GOT3 (cell line): ENCODE measurements around the gene ZNF804B.

Source experiments
- DNase-seq: peaks from one replicate; lab custom pipeline; 2025; ENCODE audit warnings: mixed read lengths; lab: John Stamatoyannopoulos, UW

The ZNF804B gene

GRCh38 chr7:88835147-88835728 lies 75.7 kb downstream of the ZNF804B start:
- no peak for DNase-seq

- DNase-seq = no peak
Observed at GRCh38 chr7:88842201-88842600, 82.7 kb downstream of the ZNF804B start.

- no peak for DNase-seq
Observed at GRCh38 chr7:88845091-88845490, 85.6 kb downstream of the ZNF804B start.

GRCh38 chr7:88851220-88851619 lies 91.7 kb downstream of the ZNF804B start:
- DNase-seq = no peak

- no peak for DNase-seq
Observed at GRCh38 chr7:88859288-88859687, 99.8 kb downstream of the ZNF804B start.

- no peak for DNase-seq
Observed at GRCh38 chr7:88866265-88866863, 106.9 kb downstream of the ZNF804B start.

GRCh38 chr7:88867158-88867557 lies 107.7 kb downstream of the ZNF804B start:
- DNase-seq = no peak

- DNase-seq = no peak
Observed at GRCh38 chr7:88868456-88868855, 109.0 kb downstream of the ZNF804B start.

- no peak for DNase-seq
Observed at GRCh38 chr7:88881136-88881535, 121.6 kb downstream of the ZNF804B start.

GRCh38 chr7:88885131-88885530 lies 125.6 kb downstream of the ZNF804B start:
- no peak for DNase-seq

- no peak for DNase-seq
Observed at GRCh38 chr7:88888684-88889083, 129.2 kb downstream of the ZNF804B start.

- no peak for DNase-seq
Observed at GRCh38 chr7:88910516-88910915, 151.0 kb downstream of the ZNF804B start.

- no peak for DNase-seq
Observed at GRCh38 chr7:88912852-88913251, 153.4 kb downstream of the ZNF804B start.

GRCh38 chr7:88915615-88916014 lies 156.1 kb downstream of the ZNF804B start:
- no peak for DNase-seq

GRCh38 chr7:88919478-88920131 lies 160.1 kb downstream of the ZNF804B start:
- DNase-seq = no peak

GRCh38 chr7:88922944-88923343 lies 163.4 kb downstream of the ZNF804B start:
- no peak for DNase-seq

- no peak for DNase-seq
Observed at GRCh38 chr7:88928276-88928675, 168.8 kb downstream of the ZNF804B start.

GRCh38 chr7:88929719-88930118 lies 170.2 kb downstream of the ZNF804B start:
- no peak for DNase-seq

- no peak for DNase-seq
Observed at GRCh38 chr7:88933285-88933684, 173.8 kb downstream of the ZNF804B start.

GRCh38 chr7:88942815-88943501 lies 183.5 kb downstream of the ZNF804B start:
- DNase-seq = no peak

- DNase-seq = no peak
Observed at GRCh38 chr7:88951826-88952225, 192.3 kb downstream of the ZNF804B start.

- DNase-seq = no peak
Observed at GRCh38 chr7:88964418-88964817, 204.9 kb downstream of the ZNF804B start.

GRCh38 chr7:88965371-88965770 lies 205.9 kb downstream of the ZNF804B start:
- no peak for DNase-seq
